K562 (cell line): ENCODE measurements around the gene EDEM1. TPM values are rescaled to one million over a fixed set of nuclear protein-coding genes. Genes with fewer than 3 reads are reported as not detected.

ENCODE experiments used
- YY1 ChIP-seq, 3 experiments: IDR thresholded peaks; 2 replicates each; pipeline ENCODE4 v1.6.1; 2011; ENCODE audit warnings: low read length in 2 of 3, mild to moderate bottlenecking in 2 of 3, moderate library complexity in 2 of 3, borderline replicate concordance in 1 of 3, control low read depth in 1 of 3, low read depth in 1 of 3; ENCODE audit not compliant: insufficient read depth in 3 of 3, insufficient replicate concordance in 2 of 3, control insufficient read depth in 1 of 3, insufficient read length in 1 of 3; ENCODE audit errors: extremely low read depth in 1 of 3
- ZNF174 ChIP-seq: fragments of 250-450 bp; sonication (Bioruptor Pico); IDR thresholded peaks from 2 replicates; pipeline ENCODE4 v1.4.0; 2020; ENCODE audit warnings: mild to moderate bottlenecking
- polyA plus RNA-seq, 8 experiments: library from polyadenylated mRNA; depleted of rRNA in 4 of 8; stranded (reverse) in 5 of 8; unstranded in 3 of 8; fragments of >200 nt; fragmentation: Nextera tagmentation in 2 of 8; fragmentation: Illumina TruSeq in 1 of 8; extraction: Ambion mirVana in 2 of 8; extraction: Trizol in 1 of 8; gene quantifications; 2 replicates each; pipeline versions ENCODE4 v1.2.1 to v1.2.3, GENCODE V29; 2011 to 2014; ENCODE audit warnings: inconsistent platforms in 1 of 8, missing spikeins in 1 of 8
- total RNA-seq, 7 experiments: library from RNA; depleted of rRNA in 6 of 7; stranded (reverse); fragments of >200 nt in 6 of 7; fragmentation: Illumina TruSeq in 2 of 7; extraction: Trizol in 2 of 7; gene quantifications; 2 replicates each; pipeline versions ENCODE4 v1.2.1 to v1.2.3, GENCODE V29; 2011 to 2021; ENCODE audit warnings: low replicate concordance in 1 of 7
- TF ChIP-seq, protein P1 (sequence below): sonication (generic); formaldehyde crosslinking; IDR thresholded peaks from 2 replicates; pipeline ENCODE4 v1.4.0; 2020; ENCODE audit warnings: mild to moderate bottlenecking, missing genetic modification reagents
- TF ChIP-seq, protein P2 (sequence below): sonication (generic); formaldehyde crosslinking; IDR thresholded peaks from 2 replicates; pipeline ENCODE4 v1.8.1; 2023; ENCODE audit warnings: mild to moderate bottlenecking, missing genetic modification reagents

EDEM1 gene
- total and polyA plus RNA-seq, 9 of the 15 experiments (the other 6 are each of a cell fraction or from before 2014, with no cell fraction given) = 6.2 to 36.7 (median 14.3) TPM

DNA sequence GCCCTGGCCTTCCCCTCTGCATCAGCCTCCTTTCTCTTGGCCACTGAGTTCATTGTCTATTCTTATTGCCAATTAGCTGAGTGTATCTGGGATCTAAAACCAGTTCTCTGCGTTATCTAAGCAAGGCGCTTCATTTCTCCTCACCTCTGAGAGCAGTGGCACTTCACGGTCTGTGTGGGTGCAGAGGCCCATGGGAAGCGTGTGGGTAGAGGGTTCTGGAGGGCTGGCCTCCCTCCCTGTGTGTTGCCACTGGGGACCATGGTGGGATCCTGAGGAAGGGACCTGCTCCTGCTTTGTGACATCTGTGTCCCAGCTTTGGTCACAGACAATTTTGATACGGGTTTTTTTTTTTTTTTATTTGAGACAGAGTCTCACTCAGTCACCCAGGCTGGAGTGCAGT, 32.7 kb downstream of the EDEM1 start (continued):
- TF ChIP-seq, protein P1, sequence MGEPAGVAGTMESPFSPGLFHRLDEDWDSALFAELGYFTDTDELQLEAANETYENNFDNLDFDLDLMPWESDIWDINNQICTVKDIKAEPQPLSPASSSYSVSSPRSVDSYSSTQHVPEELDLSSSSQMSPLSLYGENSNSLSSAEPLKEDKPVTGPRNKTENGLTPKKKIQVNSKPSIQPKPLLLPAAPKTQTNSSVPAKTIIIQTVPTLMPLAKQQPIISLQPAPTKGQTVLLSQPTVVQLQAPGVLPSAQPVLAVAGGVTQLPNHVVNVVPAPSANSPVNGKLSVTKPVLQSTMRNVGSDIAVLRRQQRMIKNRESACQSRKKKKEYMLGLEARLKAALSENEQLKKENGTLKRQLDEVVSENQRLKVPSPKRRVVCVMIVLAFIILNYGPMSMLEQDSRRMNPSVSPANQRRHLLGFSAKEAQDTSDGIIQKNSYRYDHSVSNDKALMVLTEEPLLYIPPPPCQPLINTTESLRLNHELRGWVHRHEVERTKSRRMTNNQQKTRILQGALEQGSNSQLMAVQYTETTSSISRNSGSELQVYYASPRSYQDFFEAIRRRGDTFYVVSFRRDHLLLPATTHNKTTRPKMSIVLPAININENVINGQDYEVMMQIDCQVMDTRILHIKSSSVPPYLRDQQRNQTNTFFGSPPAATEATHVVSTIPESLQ = no peak
- TF ChIP-seq, protein P2, sequence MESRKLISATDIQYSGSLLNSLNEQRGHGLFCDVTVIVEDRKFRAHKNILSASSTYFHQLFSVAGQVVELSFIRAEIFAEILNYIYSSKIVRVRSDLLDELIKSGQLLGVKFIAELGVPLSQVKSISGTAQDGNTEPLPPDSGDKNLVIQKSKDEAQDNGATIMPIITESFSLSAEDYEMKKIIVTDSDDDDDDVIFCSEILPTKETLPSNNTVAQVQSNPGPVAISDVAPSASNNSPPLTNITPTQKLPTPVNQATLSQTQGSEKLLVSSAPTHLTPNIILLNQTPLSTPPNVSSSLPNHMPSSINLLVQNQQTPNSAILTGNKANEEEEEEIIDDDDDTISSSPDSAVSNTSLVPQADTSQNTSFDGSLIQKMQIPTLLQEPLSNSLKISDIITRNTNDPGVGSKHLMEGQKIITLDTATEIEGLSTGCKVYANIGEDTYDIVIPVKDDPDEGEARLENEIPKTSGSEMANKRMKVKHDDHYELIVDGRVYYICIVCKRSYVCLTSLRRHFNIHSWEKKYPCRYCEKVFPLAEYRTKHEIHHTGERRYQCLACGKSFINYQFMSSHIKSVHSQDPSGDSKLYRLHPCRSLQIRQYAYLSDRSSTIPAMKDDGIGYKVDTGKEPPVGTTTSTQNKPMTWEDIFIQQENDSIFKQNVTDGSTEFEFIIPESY (CRISPR knock-in tag) = no peak
- TF ChIP-seq YY1 (IDR thresholded peaks at IDR 0.05; ENCODE audit: borderline replicate concordance in 1 of 3, control insufficient read depth in 1 of 3, extremely low read depth in 1 of 3, insufficient read depth in 3 of 3, insufficient read length in 1 of 3, insufficient replicate concordance in 2 of 3, low read depth in 1 of 3, low read length in 2 of 3) (no peak), ZNF174 (CRISPR knock-in tag) (no peak)
